ENCODE data around the gene NVL. TPM values are rescaled to one million over a fixed set of nuclear protein-coding genes. Genes with fewer than 3 reads are reported as not detected.

The NVL gene
- total RNA-seq, 1 experiment from 2014 or later, result 21.9 TPM

DNA sequence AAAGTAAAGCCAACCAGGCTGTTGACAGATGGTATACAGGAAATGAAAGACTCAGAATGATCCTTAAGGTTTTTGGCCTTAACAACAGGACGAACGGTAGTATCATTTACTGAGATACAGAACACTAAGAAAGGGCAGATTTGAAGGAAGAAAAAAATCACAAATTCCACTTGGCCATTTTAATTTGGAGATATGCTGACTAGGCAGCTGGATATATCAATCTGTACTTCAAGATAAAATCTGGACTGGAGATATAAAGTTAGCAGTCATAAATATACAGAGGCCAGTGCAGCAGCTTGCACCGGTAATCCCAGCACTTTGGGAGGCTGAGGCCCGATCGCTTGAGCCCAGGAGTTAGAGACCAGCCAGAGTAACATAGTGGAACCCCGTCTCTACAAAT, 1.3 kb downstream of the NVL start (continued):
- TF ChIP-seq, protein P1, sequence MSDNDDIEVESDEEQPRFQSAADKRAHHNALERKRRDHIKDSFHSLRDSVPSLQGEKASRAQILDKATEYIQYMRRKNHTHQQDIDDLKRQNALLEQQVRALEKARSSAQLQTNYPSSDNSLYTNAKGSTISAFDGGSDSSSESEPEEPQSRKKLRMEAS (IDR thresholded peaks at IDR 0.05), result no peak
- TF ChIP-seq JUND (IDR thresholded peaks at IDR 0.05), result no peak
- TF ChIP-seq, protein P2, sequence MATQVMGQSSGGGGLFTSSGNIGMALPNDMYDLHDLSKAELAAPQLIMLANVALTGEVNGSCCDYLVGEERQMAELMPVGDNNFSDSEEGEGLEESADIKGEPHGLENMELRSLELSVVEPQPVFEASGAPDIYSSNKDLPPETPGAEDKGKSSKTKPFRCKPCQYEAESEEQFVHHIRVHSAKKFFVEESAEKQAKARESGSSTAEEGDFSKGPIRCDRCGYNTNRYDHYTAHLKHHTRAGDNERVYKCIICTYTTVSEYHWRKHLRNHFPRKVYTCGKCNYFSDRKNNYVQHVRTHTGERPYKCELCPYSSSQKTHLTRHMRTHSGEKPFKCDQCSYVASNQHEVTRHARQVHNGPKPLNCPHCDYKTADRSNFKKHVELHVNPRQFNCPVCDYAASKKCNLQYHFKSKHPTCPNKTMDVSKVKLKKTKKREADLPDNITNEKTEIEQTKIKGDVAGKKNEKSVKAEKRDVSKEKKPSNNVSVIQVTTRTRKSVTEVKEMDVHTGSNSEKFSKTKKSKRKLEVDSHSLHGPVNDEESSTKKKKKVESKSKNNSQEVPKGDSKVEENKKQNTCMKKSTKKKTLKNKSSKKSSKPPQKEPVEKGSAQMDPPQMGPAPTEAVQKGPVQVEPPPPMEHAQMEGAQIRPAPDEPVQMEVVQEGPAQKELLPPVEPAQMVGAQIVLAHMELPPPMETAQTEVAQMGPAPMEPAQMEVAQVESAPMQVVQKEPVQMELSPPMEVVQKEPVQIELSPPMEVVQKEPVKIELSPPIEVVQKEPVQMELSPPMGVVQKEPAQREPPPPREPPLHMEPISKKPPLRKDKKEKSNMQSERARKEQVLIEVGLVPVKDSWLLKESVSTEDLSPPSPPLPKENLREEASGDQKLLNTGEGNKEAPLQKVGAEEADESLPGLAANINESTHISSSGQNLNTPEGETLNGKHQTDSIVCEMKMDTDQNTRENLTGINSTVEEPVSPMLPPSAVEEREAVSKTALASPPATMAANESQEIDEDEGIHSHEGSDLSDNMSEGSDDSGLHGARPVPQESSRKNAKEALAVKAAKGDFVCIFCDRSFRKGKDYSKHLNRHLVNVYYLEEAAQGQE (IDR thresholded peaks at IDR 0.05; ENCODE audit: low read depth), result no peak
- TF ChIP-seq EZH2 (IDR thresholded peaks at IDR 0.05), result no peak

DNA sequence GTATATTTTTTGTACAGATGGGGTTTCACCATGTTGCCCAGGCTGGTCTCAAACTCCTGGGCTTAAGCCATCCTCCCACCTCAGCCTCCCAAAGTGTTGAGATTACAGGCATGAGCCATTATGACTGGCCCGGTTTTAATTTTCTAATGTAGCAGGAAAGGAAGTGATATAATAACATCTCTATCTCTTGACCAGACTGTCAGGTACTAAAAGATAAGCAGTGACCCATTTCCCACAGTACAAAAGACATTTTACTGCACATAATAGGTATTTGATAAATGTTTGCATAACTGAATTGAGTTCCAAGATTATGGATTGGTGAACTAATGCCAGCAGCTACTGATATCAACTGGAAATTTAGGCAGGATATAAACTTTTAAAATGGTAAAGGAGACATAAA, 4.0 kb downstream of the NVL start:
- H3K9me3 ChIP-seq (ENCODE audit: control insufficient read depth in 1 of 2, insufficient read depth in 1 of 2, low read depth in 1 of 2, low read length in 2 of 2), result no peaks in the 10 kb centered on the region
- H3K36me3 ChIP-seq (ENCODE audit: control insufficient read depth in 1 of 2, insufficient read depth in 2 of 2, low read length in 2 of 2), result no peaks in the 10 kb centered on the region; a peak in 1 of 4 replicates
- BruUV-seq (replicated peaks), result no TSS peak
- no peaks in the 10 kb centered on the region for H4K20me1 ChIP-seq (ENCODE audit: insufficient read depth)
- DNase-seq (ENCODE audit: low read depth, low spot score) (no peak), ATAC-seq (no peak)
- TF ChIP-seq CEBPB (IDR thresholded peaks at IDR 0.05; ENCODE audit: low read depth), result no peak
- no peak for TF ChIP-seq TCF7L2 (IDR thresholded peaks at IDR 0.05; ENCODE audit: borderline replicate concordance, extremely low read depth, insufficient read depth, insufficient read length)
- TF ChIP-seq EGR1 (IDR thresholded peaks at IDR 0.05; ENCODE audit: low read depth), result no peak
- TF ChIP-seq, protein P3, sequence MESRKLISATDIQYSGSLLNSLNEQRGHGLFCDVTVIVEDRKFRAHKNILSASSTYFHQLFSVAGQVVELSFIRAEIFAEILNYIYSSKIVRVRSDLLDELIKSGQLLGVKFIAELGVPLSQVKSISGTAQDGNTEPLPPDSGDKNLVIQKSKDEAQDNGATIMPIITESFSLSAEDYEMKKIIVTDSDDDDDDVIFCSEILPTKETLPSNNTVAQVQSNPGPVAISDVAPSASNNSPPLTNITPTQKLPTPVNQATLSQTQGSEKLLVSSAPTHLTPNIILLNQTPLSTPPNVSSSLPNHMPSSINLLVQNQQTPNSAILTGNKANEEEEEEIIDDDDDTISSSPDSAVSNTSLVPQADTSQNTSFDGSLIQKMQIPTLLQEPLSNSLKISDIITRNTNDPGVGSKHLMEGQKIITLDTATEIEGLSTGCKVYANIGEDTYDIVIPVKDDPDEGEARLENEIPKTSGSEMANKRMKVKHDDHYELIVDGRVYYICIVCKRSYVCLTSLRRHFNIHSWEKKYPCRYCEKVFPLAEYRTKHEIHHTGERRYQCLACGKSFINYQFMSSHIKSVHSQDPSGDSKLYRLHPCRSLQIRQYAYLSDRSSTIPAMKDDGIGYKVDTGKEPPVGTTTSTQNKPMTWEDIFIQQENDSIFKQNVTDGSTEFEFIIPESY (IDR thresholded peaks at IDR 0.05; ENCODE audit: extremely low read depth, insufficient replicate concordance, low read length), result no peak
- no peak for TF ChIP-seq POLR2A (IDR thresholded peaks at IDR 0.05; ENCODE audit: borderline replicate concordance, extremely low read depth, insufficient read depth, insufficient read length)
- no peak for TF ChIP-seq CBX3 (IDR thresholded peaks at IDR 0.05; ENCODE audit: low read depth)
- TF ChIP-seq, protein P4, sequence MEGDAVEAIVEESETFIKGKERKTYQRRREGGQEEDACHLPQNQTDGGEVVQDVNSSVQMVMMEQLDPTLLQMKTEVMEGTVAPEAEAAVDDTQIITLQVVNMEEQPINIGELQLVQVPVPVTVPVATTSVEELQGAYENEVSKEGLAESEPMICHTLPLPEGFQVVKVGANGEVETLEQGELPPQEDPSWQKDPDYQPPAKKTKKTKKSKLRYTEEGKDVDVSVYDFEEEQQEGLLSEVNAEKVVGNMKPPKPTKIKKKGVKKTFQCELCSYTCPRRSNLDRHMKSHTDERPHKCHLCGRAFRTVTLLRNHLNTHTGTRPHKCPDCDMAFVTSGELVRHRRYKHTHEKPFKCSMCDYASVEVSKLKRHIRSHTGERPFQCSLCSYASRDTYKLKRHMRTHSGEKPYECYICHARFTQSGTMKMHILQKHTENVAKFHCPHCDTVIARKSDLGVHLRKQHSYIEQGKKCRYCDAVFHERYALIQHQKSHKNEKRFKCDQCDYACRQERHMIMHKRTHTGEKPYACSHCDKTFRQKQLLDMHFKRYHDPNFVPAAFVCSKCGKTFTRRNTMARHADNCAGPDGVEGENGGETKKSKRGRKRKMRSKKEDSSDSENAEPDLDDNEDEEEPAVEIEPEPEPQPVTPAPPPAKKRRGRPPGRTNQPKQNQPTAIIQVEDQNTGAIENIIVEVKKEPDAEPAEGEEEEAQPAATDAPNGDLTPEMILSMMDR (IDR thresholded peaks at IDR 0.05 in 2 of 3, conservative IDR thresholded peaks at IDR 0.05 in 1 of 3; ENCODE audit: borderline replicate concordance in 1 of 3, insufficient read depth in 1 of 3, low read depth in 2 of 3, low read length in 2 of 3), result no peak
- TF ChIP-seq RAD21 (IDR thresholded peaks at IDR 0.05; ENCODE audit: low read depth), result no peak
- TF ChIP-seq POLR2AphosphoS5 (IDR thresholded peaks at IDR 0.05; ENCODE audit: low read depth, low read length), result no peak
- TF ChIP-seq YY1 (IDR thresholded peaks at IDR 0.05; ENCODE audit: extremely low read depth, insufficient replicate concordance, low read depth, low read length), result no peak
- TF ChIP-seq, protein P1 (IDR thresholded peaks at IDR 0.05), result no peak
- no peak for TF ChIP-seq ZNF274 (IDR thresholded peaks at IDR 0.05; ENCODE audit: low read depth, low read length)
- peaks cover 75% of the 10 kb centered on the region for H3K79me2 ChIP-seq (ENCODE audit: insufficient read depth, low read length)
- no peak overlapping the region for H3K4me2 ChIP-seq (ENCODE audit: low read length)
- H3K4me3 ChIP-seq (replicated peaks in 1 of 2; ENCODE audit: low read depth in 1 of 2, low read length in 2 of 2), result no peak overlapping the region
- RAD21 ChIA-PET (ENCODE audit: low non-redundant PET in 1 of 2, low total read pairs in 2 of 2, uncharacterized antibody in 2 of 2, unreplicated experiment in 2 of 2), result no interaction called here
- POLR2A ChIA-PET, result no interaction called here
- intact Hi-C loops (cut with micrococcal nuclease), result no loop called here
- H3K9ac ChIP-seq (ENCODE audit: low read length), result no peak overlapping the region
- peaks cover 6 to 10% of the 10 kb centered on the region in 2 experiments; a peak in 3 of 4 replicates for H3K4me1 ChIP-seq (ENCODE audit: control insufficient read depth in 1 of 2, insufficient read depth in 2 of 2, low read length in 2 of 2)
- H2AFZ ChIP-seq (ENCODE audit: low read depth, low read length, poor library complexity, severe bottlenecking), result no peak overlapping the region
- H3K9me2 ChIP-seq (ENCODE audit: insufficient read depth), result no peaks in the 10 kb centered on the region
- H3K27ac ChIP-seq (ENCODE audit: low read depth, low read length), result no peak overlapping the region
- CTCF ChIA-PET, result no interaction called here
- no peaks in the 10 kb centered on the region for H3K27me3 ChIP-seq (ENCODE audit: insufficient read depth, low read length)

Measured in HCT116 (cell line).